Stimulated activated CD4-positive, alpha-beta T cell treated with anti-CD3 and anti-CD28 coated beads, Interleukin-12 subunit alpha, Interleukin-12 subunit beta, amount 100 ng/mL, for 24 hours (primary cell): ENCODE measurements around the gene RGL3.
"Not testable (repeated sequence)": the region's sequence is repeated elsewhere in the genome, so short reads cannot be mapped to it uniquely, and the experiment has no call there.

ENCODE experiments used
- DNase-seq, 2 experiments: peaks; one replicate each; pipeline ENCODE4 v3.0.0-alpha.2; 2020; ENCODE audit warnings: low read depth in 2 of 2

RGL3 gene

DNA sequence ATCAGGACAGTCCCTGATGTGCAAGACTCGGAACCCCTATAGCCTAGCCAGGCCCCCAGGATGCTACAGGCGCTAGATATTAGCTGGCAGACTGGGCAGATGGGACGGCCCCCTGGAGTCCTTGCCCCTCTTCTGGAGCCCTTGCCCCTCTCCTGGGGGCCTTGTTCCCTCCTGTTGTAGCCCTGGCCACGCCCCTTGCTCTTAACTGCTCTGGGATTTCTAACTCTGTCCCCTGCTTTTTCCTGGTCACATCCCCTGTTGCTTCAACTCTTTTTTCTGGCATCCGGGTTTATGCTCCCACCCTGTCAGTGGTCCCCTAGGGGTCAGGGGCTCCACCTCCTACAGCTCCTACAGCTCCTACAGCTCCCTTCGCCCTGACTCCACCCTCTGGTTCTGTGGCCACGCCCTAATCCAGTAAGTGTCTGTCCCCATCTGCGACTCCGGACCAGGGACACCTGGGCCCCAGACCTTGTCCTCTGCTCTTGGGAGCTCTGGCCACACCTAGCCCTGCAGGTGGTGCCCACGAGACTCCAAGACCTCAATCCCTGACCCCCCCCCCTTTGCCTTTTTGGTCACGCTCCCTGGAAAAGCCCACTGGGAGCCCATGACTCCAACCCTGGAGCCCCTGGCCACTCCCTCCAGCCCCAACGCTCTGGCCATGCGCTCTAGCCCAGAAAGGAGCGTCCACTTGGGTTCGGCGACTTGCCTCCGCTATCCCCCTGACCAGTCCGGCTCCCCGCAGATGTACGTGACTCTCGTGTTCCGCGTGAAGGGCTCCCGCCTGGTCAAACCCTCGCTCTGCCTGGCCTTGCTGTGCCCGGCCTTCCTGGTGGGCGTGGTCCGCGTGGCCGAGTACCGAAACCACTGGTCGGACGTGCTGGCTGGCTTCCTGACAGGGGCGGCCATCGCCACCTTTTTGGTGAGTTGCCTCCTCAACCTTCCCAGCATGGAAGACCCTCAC lies 57.1 kb downstream of the RGL3 start:
- no peak for DNase-seq

GRCh38 chr19:11361037-11361770 lies 57.9 kb downstream of the RGL3 start:
- no peak for DNase-seq

DNA sequence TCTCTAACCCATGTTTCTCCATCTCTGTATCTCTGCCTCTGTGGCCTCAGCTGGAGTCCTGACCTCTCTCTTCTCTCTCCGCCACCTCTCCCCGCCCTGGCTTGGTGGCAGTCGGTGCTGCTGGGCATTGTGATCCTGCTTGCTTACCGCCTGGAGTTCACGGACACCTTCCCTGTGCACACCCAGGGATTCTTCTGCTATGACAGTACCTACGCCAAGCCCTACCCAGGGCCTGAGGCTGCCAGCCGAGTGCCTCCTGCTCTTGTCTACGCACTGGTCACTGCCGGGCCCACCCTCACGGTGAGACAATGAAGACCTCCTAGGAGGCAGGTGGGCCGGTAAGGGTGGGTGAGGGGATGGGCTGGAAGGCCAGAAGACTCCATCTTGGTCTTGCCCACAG lies 59.7 kb downstream of the RGL3 start:
- no peak for DNase-seq

- DNase-seq, result no peak
Observed at GRCh38 chr19:11356676-11357550, 62.2 kb downstream of the RGL3 start.

DNA sequence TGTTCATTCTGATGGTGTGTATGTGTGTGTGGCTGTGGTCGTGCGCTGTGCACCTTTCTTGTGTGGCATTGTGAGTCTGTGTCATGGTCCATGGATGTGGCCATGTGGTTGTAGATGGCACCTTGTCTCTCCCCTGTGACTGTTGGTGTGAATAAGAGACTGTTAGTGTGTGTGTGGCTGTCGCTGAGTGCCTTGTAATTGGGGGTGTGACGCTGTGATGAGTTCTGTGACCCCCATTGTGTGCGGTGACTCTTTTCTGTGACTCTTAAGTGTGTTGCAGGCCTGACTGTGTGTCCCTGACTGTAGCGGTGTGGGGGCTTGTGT lies 63.1 kb downstream of the RGL3 start:
- no peak for DNase-seq

- peak; percentile 69 to 88 for DNase-seq
Observed at GRCh38 chr19:11355160-11356073, 63.7 kb downstream of the RGL3 start, which contains the start of gene PLPPR2. Gene PLPPR2 (plus strand): TSS chr19:11355432. CDS start chr19:11357674, 2,242 bp downstream.

DNA sequence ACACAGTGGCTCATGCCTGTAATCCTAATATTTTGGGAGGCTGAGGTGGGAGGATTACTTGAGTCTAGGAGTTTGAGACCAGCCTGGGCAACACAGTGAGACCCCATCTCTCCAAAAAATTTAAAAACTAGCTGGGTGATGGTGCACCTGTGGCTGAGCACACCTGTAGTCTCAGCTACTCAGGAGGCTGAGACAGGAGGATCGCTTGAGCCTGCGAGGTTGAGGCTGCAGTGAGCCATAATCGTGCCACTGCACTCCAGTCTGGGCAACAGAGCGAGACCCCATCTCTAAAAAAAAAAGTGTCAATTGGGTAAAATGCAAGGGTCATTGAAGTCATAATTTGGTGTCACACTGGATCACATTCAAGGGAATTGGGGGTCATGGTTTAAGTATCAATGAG lies 65.0 kb downstream of the RGL3 start:
- not testable (repeated sequence) for DNase-seq

GRCh38 chr19:11349171-11349570 lies 69.9 kb downstream of the RGL3 start:
- DNase-seq, result no peak

DNA sequence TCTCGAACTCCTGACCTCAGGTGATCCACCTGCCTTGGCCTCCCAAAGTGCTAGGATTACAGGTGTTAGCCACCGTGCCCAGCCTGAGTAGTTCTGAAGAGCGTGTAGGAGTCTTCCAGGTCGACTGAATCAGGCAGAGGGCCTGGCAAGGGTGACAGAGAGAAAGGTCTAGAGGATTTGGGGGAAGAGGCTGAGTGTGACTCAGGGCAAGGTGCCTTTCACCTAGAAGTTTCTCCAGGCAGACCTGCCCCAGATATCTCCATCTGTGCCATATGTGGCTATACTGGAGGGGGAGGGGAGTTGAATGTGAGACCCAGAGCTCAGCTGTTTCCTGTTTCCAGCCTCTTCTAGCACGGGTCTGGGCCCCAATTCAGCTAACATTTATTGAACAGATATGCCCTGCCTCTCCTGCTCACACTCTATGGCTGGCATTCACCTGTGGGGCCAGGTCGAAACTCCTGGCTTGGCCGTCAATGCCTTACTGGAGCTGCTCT lies 71.5 kb downstream of the RGL3 start:
- no peak for DNase-seq

DNA sequence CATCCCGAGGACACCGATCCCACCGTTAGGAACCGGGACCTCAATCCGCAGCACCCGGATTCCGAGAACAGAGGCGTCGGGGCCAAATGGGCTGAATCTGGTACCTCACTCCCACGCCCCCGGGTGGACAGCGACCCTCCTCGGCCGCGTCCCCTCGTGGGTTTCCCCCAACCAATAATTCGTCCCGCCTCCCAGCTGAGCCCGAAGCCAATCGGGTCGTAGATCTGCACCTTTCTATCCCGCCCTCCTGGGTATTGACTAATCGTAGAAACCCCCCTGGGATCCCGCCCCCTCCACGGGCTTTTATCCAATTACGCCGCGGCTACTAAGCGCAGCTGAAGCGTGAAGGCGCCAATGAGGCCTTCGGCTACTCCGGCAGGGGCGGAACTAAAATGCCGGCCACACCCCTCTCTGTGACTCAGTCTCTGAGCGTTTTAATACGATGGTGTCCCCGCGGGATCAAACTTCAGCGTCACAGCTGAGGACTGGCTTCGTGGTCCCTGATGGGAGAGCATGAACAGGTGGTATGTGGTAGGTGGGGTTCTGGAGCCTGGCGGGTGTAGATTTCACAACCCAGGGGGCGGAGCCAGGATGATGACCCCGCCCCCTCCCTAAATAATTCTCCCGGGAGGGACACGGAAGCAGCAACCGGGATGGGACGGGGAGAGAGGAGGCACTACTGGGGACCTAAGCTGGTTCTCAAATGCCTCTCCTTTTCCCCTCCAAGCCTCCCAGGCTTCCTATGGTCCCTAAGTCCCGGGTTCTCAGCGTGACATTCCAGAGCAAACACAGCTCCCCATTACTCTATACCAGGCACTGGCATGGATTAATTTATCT lies 72.8 kb downstream of the RGL3 start, which contains the start of the genes CCDC159 and TMEM205:
Gene CCDC159 (plus strand): TSS at position 416 of the 837 bp plus-strand sequence. CDS start 88 bp downstream, at position 504.
Gene TMEM205 (minus strand): TSS at position 165 of the 837 bp plus-strand sequence. CDS start 649 bp downstream, outside the sequence.
- DNase-seq, result peak; percentile 94 to 98

GRCh38 chr19:11345122-11345803 lies 73.9 kb downstream of the RGL3 start:
- DNase-seq, result no peak
